SU-DHL-6 (cell line): Measurements from ENCODE around the gene HOMER2.

Experiments used
- CTCF ChIP-seq: fragments of 200-600 bp; sonication (generic); IDR thresholded peaks from one replicate; pipeline ENCODE4 v1.5.1; 2017; ENCODE audit warnings: antibody characterized with exemption, mild to moderate bottlenecking, low read length, moderate library complexity; ENCODE audit not compliant: insufficient read depth, poor library complexity, severe bottlenecking
- EZH2phosphoT487 ChIP-seq: fragments of 200-600 bp; sonication (generic), shearing (Covaris generic); conservative IDR thresholded peaks from 2 replicates; pipeline ENCODE4 v1.6.1; 2018; ENCODE audit warnings: mild to moderate bottlenecking, antibody characterized with exemption, low read length, moderate library complexity, mixed read lengths

DNA sequence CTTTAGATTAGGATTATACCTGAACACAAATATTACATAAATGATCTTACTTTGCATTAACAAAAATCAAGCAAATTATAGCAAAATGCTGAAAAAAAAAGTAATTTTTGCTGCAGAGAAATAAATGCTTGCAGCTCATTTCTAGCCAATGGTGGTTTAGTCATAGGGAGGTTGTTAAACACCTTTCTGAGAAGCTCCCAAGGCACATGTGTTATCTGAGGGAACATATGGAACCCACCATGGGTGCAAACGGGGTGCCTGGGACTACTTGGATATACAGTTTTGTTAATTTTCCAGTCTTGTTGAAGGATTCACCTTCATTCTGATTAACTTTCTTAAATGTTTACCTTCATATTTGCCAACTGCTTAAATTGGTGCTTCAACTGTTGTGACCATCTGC is 24.6 kb upstream of the HOMER2 start:
- TF ChIP-seq CTCF (no peak), EZH2phosphoT487 (no peak)
